NT2/D1 (cell line): ENCODE results near the gene IRAK4.

Experiments
- SUZ12 ChIP-seq: IDR thresholded peaks from 2 replicates; pipeline ENCODE4 v1.6.1; 2011; ENCODE audit not compliant: insufficient read length, insufficient read depth; ENCODE audit errors: extremely low read depth
- YY1 ChIP-seq: IDR thresholded peaks from 2 replicates; pipeline ENCODE4 v1.6.1; 2011; ENCODE audit not compliant: insufficient read length, insufficient read depth
- ZNF274 ChIP-seq: IDR thresholded peaks from 2 replicates; pipeline ENCODE4 v1.6.1; 2011; ENCODE audit warnings: mild to moderate bottlenecking, low read depth, low read length

- no peak for TF ChIP-seq ZNF274
- TF ChIP-seq SUZ12, result no peak
- TF ChIP-seq YY1, result no peak
These were observed 2.7 kb downstream of the IRAK4 start for GRCh38 chr12:43761500-43761899.
